Fibroblast of the aortic adventitia (primary cell): ENCODE measurements around the gene AARSD1. TPM values are rescaled to one million over a fixed set of nuclear protein-coding genes. Genes with fewer than 3 reads are reported as not detected.

Source experiments
- DNase-seq: peaks from one replicate; pipeline ENCODE4 v3.0.0-alpha.2; 2010; ENCODE audit warnings: low read depth
- H3K4me3 ChIP-seq: 2 replicates; pipeline ENCODE4 v1.5.1; 2011; ENCODE audit warnings: low read depth, mild to moderate bottlenecking, control low read depth, low read length, moderate library complexity
- total RNA-seq: library from RNA; depleted of rRNA; stranded (reverse); fragments of >200 nt; gene quantifications from 2 replicates; pipeline ENCODE4 v1.2.3, GENCODE V29; 2012; ENCODE audit warnings: low replicate concordance
- TF ChIP-seq, protein P1 (sequence below): IDR thresholded peaks from 2 replicates; pipeline ENCODE4 v1.5.1; 2011; ENCODE audit warnings: mild to moderate bottlenecking, low read length, control low read depth, inconsistent platforms; ENCODE audit not compliant: insufficient read depth

The AARSD1 gene, protein sequence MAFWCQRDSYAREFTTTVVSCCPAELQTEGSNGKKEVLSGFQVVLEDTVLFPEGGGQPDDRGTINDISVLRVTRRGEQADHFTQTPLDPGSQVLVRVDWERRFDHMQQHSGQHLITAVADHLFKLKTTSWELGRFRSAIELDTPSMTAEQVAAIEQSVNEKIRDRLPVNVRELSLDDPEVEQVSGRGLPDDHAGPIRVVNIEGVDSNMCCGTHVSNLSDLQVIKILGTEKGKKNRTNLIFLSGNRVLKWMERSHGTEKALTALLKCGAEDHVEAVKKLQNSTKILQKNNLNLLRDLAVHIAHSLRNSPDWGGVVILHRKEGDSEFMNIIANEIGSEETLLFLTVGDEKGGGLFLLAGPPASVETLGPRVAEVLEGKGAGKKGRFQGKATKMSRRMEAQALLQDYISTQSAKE
- total RNA-seq: 18.9 and 20.0 TPM in 2 replicates

DNA sequence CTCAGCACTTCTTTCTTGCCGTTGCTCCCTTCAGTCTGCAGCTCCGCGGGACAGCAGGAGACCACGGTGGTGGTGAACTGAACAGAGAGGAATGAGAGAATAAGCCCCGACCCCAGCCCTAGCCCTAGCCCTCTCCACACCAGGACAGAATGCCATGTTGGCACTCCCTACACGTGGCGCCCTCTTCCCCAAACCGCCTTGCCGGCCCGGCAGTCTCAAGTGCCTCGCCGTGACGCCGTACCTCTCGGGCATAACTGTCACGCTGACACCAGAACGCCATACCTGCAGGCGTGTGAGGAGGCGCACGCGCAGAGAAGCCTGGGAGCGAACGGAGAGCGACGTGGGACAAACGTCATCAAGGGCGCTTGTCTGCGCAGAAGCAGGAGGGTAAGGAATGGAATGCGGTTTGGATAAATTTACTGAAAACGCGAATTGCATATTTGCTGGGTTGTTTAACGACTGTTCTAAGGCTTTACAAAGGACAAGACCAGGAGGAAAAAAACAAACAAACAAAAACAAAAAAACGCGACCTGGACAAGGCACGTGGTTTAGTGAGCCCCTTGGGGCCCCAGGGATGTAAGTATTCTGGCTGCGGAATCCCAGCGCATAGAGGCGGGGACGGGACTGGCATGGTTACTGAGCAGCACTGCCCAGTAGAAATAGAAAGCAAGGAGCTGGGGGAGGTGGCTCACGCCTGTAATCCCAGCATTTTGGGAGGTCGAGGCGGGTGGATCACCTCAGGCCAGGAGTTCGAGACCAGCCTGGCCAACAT is at the start of gene AARSD1:
AARSD1 (minus strand) TSS at position 294 of the 772 bp plus-strand sequence; CDS start at position 280, 14 bp downstream.
- TF ChIP-seq, protein P1, sequence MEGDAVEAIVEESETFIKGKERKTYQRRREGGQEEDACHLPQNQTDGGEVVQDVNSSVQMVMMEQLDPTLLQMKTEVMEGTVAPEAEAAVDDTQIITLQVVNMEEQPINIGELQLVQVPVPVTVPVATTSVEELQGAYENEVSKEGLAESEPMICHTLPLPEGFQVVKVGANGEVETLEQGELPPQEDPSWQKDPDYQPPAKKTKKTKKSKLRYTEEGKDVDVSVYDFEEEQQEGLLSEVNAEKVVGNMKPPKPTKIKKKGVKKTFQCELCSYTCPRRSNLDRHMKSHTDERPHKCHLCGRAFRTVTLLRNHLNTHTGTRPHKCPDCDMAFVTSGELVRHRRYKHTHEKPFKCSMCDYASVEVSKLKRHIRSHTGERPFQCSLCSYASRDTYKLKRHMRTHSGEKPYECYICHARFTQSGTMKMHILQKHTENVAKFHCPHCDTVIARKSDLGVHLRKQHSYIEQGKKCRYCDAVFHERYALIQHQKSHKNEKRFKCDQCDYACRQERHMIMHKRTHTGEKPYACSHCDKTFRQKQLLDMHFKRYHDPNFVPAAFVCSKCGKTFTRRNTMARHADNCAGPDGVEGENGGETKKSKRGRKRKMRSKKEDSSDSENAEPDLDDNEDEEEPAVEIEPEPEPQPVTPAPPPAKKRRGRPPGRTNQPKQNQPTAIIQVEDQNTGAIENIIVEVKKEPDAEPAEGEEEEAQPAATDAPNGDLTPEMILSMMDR: no peak
- peak; percentile 94 for DNase-seq
- H3K4me3 ChIP-seq: peak within 1 kb of the TSS; percentile 94

DNA sequence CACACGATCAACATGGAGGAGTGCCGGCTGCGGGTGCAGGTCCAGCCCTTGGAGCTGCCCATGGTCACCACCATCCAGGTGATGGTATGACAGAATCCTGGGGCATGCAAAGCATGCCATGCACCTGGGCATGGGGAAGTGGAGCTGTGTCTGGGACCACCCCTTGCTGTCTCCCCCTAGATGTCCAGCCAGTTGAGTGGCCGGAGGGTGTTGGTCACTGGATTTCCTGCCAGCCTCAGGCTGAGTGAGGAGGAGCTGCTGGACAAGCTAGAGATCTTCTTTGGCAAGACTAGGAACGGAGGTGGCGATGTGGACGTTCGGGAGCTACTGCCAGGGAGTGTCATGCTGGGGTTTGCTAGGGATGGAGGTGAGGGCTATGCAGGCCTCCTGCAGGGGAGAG is 49.0 kb upstream of the AARSD1 start:
- no peak overlapping the region for H3K4me3 ChIP-seq
- DNase-seq: no peak
- TF ChIP-seq, protein P1: no peak

DNA sequence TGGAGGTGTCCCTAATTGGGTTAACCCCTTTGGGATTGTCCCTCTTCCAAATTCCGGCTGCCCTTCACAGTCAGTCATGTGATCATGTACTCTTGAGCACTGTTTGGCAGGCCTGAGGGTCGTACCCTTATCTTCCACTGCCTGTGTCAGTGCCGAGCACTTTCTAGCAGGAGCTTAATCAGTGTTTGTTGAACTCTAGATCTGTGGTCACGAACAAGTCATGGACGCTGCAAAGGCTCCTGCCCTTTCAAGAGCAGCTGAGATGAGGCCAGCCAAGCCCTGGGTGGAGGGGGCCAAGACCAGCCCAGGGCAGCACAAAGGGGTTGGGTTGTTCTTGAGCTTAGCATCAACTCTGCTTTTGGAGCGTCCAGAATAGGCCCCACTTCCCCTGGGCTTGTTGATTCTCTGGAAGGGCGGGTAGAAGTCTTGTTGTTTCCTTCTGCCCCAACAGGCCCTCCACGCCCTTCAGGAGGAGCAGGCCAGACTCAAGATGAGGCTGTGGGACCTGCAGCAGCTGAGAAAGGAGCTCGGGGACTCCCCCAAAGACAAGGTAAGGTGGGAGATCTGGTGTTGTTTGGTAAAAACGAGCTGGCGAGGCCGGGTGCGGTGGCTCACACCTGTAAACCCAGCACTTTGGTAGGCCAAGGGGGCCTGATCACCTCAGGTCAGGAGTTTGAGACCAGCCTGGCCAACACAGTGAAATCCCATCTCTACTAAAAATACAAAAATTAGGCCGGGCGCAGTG is 47.6 kb upstream of the AARSD1 start:
- peak; percentile 43 for DNase-seq
- TF ChIP-seq, protein P1: no peak
- H3K4me3 ChIP-seq: no peak overlapping the region

DNA sequence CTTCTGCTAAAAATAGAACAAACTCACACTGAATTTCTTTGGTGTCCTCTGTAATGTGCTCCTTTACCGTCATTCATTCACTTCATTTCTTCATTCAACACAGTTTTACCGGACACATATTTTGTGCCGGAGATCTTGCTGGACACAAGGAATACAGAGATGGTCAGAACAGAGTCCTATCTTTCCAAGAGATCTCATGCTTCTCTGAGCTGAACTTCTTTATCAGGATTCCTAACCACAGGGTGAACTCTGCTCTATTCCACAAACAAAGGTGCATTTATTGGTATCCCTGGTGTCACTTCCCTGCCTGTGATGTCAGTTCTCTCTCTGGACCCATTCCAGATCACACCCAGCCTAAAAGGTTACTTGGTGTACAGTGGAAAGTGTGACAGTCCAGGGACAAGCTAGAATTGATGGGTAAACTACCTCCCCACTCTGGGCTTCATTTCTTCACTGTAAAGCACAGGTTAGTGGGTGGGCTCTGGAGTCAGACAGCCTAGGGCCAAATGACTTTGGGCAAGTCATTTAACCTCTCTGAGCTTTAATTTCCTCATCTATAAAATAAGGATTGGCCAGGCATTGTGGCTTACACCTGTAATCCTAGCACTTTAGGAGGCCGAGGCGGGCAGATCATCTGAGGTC is 46.5 kb upstream of the AARSD1 start:
- no peak overlapping the region for H3K4me3 ChIP-seq
- TF ChIP-seq, protein P1: no peak
- DNase-seq: no peak

DNA sequence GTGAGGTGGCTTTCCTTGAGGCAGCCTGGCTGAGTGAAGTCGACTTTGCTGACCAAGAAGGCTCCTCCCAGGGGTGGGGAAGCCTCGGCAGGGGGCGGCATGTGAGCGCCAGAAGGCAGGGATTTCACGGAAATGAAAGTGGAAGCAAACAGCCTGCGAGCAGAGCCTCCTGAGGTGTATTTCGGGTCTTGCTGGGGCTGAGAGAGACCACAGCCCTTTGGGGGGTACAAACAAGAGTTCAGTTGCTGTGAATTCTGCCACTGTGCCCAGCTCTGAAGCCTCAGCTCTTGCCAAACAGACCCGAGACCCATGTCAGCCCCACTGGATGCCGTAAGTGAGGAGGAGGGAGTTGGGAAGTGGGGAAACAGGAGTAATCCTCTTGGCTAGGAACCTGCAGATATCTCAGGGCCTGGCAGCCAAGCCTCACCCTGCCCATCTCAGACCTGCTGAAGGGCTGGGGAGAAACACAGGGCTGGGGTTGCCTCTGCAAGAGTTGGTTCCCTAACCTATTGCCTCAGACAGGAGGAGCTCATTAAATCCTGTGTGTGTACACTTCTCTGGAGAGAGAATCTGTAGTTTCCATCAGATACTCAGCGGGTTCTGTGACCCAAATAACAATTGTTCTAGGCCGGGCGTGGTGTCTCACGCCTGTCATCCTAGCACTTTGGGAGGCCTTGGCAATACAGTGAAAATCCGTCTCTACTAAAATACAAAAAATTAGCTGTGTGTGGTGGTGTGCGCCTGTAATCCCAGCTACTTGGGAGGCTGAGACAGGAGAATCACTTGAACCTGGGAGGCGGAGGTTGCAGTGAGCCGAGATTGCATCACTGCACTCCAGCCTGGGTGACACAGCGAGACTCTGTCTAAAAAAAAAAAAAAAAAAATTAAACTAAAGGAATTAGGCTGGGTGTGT is 42.6 kb upstream of the AARSD1 start, which contains the start of gene IFI35:
IFI35 (plus strand) TSS at position 146 of the 913 bp plus-strand sequence; CDS start at position 310, 164 bp downstream.
- peak within 1 kb of the TSS; percentile 89 for H3K4me3 ChIP-seq
- peak; percentile 84 for DNase-seq
- TF ChIP-seq, protein P1: peak; percentile 15
